OCI-LY1 (cell line): ENCODE data around the gene HOXC13.

ENCODE experiments used
- CTCF ChIP-seq: fragments of 200-600 bp; sonication (generic), shearing (Covaris generic); IDR thresholded peaks from 2 replicates; pipeline ENCODE4 v1.5.1; 2017; ENCODE audit warnings: mild to moderate bottlenecking, antibody characterized with exemption, low read length, moderate library complexity, mixed read lengths
- EZH2 ChIP-seq: fragments of 200-600 bp; sonication (generic), shearing (Covaris generic); IDR thresholded peaks from 2 replicates; pipeline ENCODE4 v1.8.0; 2017; ENCODE audit warnings: borderline replicate concordance, mixed run types, mild to moderate bottlenecking, antibody characterized with exemption, low read length, moderate library complexity, mixed read lengths

DNA sequence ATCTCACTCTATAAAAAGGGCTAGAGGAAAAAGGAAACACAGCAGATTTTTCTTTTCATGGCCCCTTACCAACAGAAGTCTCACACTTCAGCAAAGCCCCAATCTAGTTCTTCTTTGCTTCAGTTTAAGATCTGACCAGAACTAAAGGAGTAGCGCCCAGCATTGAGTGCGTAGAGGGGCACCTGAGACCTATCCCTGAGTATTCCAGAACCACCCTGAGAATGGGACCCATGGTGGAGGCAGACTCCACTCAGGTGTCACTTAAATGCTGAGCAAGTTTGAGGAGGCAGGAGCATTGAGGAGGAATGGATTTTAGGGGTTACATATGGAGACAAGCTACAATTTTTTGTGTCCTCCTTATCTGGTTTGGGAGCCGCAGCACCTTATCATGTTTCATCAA lies 32.5 kb downstream of the HOXC13 start:
- no peak for TF ChIP-seq EZH2
- TF ChIP-seq CTCF: no peak
